HepG2 (cell line): ENCODE data around the gene CUL7. TPM values are rescaled to one million over a fixed set of nuclear protein-coding genes. Genes with fewer than 3 reads are reported as not detected.
A peak's percentile ranks its signal among the peaks of the same experiment; 100 is the strongest.

Experiments
- DDIT3 ChIP-seq: sonication (generic); formaldehyde crosslinking; IDR thresholded peaks from 2 replicates; pipeline ENCODE4 v1.4.0; 2020; ENCODE audit warnings: mild to moderate bottlenecking, missing genetic modification reagents
- KDM4B ChIP-seq: sonication (generic); formaldehyde crosslinking; IDR thresholded peaks from 2 replicates; pipeline ENCODE4 v1.4.0; 2020; ENCODE audit warnings: missing genetic modification reagents
- MYC ChIP-seq: sonication (generic); formaldehyde crosslinking; IDR thresholded peaks from 2 replicates; pipeline ENCODE4 v1.9.0; 2021; ENCODE audit warnings: missing genetic modification reagents, borderline replicate concordance
- SCMH1 ChIP-seq: sonication (generic); formaldehyde crosslinking; IDR thresholded peaks from 2 replicates; pipeline ENCODE4 v1.9.0; 2021; ENCODE audit warnings: missing genetic modification reagents, mild to moderate bottlenecking, borderline replicate concordance
- SMARCC2 ChIP-seq: fragments of 450-650 bp; IDR thresholded peaks from 2 replicates; pipeline ENCODE4 v1.6.1; 2017; ENCODE audit warnings: antibody characterized with exemption, mild to moderate bottlenecking
- ZNF44 ChIP-seq: sonication (generic); formaldehyde crosslinking; IDR thresholded peaks from 2 replicates; pipeline ENCODE4 v1.5.1; 2020; ENCODE audit warnings: mild to moderate bottlenecking, missing genetic modification reagents
- ZNF850 ChIP-seq: sonication (generic); formaldehyde crosslinking; conservative IDR thresholded peaks from 2 replicates; pipeline ENCODE4 v1.9.0; 2021; ENCODE audit warnings: mild to moderate bottlenecking, missing genetic modification reagents
- ZNF891 ChIP-seq: sonication (generic); formaldehyde crosslinking; IDR thresholded peaks from 2 replicates; pipeline ENCODE4 v1.5.0; 2020; ENCODE audit warnings: mild to moderate bottlenecking, missing genetic modification reagents
- ZSCAN29 ChIP-seq: sonication (generic); formaldehyde crosslinking; conservative IDR thresholded peaks from 2 replicates; pipeline ENCODE4 v1.4.0; 2020; ENCODE audit warnings: mild to moderate bottlenecking, missing genetic modification reagents
- polyA plus RNA-seq, 8 experiments: library from polyadenylated mRNA; depleted of rRNA in 3 of 8; stranded (reverse) in 7 of 8; unstranded in 1 of 8; fragments of >200 nt; fragmentation: Illumina TruSeq in 4 of 8; extraction: Trizol in 4 of 8; gene quantifications; 2 replicates each; pipeline versions ENCODE4 v1.2.1 to v1.2.3, GENCODE V29; 2011 to 2016; ENCODE audit warnings: low read depth in 4 of 8, missing spikeins in 1 of 8, mixed read lengths in 1 of 8; ENCODE audit not compliant: insufficient read depth in 1 of 8
- total RNA-seq, 5 experiments: library from RNA; depleted of rRNA; stranded (reverse); fragments of >200 nt; fragmentation: Illumina TruSeq; extraction: Trizol; gene quantifications; 2 replicates each; pipeline ENCODE4 v1.2.3, GENCODE V29; 2016; ENCODE audit warnings: low read depth in 1 of 5
- TF ChIP-seq, protein P1 (sequence below): sonication (generic); formaldehyde crosslinking; IDR thresholded peaks from 2 replicates; pipeline ENCODE4 v1.4.0; 2020; ENCODE audit warnings: mild to moderate bottlenecking, missing genetic modification reagents, borderline replicate concordance
- TF ChIP-seq, protein P2 (sequence below): sonication (generic); formaldehyde crosslinking; IDR thresholded peaks from 2 replicates; pipeline ENCODE4 v1.8.0; 2022; ENCODE audit warnings: missing genetic modification reagents, mild to moderate bottlenecking, borderline replicate concordance
- TF ChIP-seq, protein P3 (sequence below): sonication (generic); formaldehyde crosslinking; conservative IDR thresholded peaks from 2 replicates; pipeline ENCODE4 v1.4.0; 2020; ENCODE audit warnings: missing genetic modification reagents
- TF ChIP-seq, protein P4 (sequence below): sonication (generic); formaldehyde crosslinking; conservative IDR thresholded peaks from 2 replicates; pipeline ENCODE4 v1.4.0; 2020; ENCODE audit warnings: missing genetic modification reagents
- TF ChIP-seq, protein P5 (sequence below): sonication (generic); formaldehyde crosslinking; IDR thresholded peaks from 2 replicates; pipeline ENCODE4 v1.4.0; 2020; ENCODE audit warnings: missing genetic modification reagents, borderline replicate concordance

The CUL7 gene
- total and polyA plus RNA-seq, 2 of the 13 experiments (the other 11 are each of a cell fraction or from before 2014, with no cell fraction given) = 32.0 to 60.7 TPM

DNA sequence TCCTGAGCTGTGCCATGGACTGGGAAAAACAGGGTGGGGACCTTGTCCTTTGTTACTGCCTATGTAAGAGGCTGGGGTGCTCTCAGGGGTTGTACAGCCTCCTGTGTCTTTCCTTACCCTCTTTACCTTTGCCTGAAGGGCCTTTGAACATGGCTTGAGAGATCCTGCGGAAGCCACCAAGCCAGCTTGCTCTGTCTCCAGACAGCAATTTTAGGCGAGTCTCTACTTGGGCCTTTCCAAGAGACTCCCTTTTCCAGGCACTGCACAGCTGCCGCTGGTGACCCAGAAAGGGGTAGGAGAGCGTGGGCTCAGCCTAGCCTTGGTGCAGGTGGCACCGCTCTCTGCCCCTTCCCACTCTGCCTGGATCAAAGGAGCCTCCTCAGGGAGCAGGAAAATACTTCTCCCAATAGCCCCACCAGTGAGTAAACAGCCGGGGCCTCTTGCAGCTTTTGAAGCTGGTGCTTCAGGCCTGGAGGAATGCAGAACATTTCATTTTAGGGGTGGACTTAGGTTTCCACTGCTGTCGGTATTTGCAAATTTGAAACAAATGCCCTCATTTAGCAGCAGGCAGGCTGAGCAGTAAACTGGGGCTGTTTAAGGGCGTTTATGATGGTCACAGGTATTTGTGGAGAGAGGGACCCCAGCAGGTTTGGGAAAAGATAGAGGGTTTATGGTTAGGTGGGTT, 36.4 kb upstream of the CUL7 start (continued):
- TF ChIP-seq, protein P1, sequence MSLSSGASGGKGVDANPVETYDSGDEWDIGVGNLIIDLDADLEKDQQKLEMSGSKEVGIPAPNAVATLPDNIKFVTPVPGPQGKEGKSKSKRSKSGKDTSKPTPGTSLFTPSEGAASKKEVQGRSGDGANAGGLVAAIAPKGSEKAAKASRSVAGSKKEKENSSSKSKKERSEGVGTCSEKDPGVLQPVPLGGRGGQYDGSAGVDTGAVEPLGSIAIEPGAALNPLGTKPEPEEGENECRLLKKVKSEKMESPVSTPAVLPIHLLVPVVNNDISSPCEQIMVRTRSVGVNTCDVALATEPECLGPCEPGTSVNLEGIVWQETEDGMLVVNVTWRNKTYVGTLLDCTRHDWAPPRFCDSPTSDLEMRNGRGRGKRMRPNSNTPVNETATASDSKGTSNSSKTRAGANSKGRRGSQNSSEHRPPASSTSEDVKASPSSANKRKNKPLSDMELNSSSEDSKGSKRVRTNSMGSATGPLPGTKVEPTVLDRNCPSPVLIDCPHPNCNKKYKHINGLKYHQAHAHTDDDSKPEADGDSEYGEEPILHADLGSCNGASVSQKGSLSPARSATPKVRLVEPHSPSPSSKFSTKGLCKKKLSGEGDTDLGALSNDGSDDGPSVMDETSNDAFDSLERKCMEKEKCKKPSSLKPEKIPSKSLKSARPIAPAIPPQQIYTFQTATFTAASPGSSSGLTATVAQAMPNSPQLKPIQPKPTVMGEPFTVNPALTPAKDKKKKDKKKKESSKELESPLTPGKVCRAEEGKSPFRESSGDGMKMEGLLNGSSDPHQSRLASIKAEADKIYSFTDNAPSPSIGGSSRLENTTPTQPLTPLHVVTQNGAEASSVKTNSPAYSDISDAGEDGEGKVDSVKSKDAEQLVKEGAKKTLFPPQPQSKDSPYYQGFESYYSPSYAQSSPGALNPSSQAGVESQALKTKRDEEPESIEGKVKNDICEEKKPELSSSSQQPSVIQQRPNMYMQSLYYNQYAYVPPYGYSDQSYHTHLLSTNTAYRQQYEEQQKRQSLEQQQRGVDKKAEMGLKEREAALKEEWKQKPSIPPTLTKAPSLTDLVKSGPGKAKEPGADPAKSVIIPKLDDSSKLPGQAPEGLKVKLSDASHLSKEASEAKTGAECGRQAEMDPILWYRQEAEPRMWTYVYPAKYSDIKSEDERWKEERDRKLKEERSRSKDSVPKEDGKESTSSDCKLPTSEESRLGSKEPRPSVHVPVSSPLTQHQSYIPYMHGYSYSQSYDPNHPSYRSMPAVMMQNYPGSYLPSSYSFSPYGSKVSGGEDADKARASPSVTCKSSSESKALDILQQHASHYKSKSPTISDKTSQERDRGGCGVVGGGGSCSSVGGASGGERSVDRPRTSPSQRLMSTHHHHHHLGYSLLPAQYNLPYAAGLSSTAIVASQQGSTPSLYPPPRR (CRISPR knock-in tag) = peak; percentile 88
- TF ChIP-seq, protein P2, sequence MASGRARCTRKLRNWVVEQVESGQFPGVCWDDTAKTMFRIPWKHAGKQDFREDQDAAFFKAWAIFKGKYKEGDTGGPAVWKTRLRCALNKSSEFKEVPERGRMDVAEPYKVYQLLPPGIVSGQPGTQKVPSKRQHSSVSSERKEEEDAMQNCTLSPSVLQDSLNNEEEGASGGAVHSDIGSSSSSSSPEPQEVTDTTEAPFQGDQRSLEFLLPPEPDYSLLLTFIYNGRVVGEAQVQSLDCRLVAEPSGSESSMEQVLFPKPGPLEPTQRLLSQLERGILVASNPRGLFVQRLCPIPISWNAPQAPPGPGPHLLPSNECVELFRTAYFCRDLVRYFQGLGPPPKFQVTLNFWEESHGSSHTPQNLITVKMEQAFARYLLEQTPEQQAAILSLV (CRISPR knock-in tag) = no peak
- TF ChIP-seq SCMH1 (CRISPR knock-in tag) (no peak), DDIT3 (CRISPR knock-in tag) (no peak), ZSCAN29 (CRISPR knock-in tag) (no peak), MYC (CRISPR knock-in tag) (peak; percentile 56; the same call in 1 of the 2 replicates), ZNF44 (CRISPR knock-in tag) (no peak), KDM4B (no peak), ZNF850 (CRISPR knock-in tag) (no peak), SMARCC2 (no peak), ZNF891 (0 out of 2 replicates have a peak, but pooled peaks have one; percentile 53)
- TF ChIP-seq, protein P3, sequence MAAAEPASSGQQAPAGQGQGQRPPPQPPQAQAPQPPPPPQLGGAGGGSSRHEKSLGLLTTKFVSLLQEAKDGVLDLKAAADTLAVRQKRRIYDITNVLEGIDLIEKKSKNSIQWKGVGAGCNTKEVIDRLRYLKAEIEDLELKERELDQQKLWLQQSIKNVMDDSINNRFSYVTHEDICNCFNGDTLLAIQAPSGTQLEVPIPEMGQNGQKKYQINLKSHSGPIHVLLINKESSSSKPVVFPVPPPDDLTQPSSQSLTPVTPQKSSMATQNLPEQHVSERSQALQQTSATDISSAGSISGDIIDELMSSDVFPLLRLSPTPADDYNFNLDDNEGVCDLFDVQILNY (CRISPR knock-in tag) = no peak
- TF ChIP-seq, protein P4, sequence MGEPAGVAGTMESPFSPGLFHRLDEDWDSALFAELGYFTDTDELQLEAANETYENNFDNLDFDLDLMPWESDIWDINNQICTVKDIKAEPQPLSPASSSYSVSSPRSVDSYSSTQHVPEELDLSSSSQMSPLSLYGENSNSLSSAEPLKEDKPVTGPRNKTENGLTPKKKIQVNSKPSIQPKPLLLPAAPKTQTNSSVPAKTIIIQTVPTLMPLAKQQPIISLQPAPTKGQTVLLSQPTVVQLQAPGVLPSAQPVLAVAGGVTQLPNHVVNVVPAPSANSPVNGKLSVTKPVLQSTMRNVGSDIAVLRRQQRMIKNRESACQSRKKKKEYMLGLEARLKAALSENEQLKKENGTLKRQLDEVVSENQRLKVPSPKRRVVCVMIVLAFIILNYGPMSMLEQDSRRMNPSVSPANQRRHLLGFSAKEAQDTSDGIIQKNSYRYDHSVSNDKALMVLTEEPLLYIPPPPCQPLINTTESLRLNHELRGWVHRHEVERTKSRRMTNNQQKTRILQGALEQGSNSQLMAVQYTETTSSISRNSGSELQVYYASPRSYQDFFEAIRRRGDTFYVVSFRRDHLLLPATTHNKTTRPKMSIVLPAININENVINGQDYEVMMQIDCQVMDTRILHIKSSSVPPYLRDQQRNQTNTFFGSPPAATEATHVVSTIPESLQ = no peak
- TF ChIP-seq, protein P5, sequence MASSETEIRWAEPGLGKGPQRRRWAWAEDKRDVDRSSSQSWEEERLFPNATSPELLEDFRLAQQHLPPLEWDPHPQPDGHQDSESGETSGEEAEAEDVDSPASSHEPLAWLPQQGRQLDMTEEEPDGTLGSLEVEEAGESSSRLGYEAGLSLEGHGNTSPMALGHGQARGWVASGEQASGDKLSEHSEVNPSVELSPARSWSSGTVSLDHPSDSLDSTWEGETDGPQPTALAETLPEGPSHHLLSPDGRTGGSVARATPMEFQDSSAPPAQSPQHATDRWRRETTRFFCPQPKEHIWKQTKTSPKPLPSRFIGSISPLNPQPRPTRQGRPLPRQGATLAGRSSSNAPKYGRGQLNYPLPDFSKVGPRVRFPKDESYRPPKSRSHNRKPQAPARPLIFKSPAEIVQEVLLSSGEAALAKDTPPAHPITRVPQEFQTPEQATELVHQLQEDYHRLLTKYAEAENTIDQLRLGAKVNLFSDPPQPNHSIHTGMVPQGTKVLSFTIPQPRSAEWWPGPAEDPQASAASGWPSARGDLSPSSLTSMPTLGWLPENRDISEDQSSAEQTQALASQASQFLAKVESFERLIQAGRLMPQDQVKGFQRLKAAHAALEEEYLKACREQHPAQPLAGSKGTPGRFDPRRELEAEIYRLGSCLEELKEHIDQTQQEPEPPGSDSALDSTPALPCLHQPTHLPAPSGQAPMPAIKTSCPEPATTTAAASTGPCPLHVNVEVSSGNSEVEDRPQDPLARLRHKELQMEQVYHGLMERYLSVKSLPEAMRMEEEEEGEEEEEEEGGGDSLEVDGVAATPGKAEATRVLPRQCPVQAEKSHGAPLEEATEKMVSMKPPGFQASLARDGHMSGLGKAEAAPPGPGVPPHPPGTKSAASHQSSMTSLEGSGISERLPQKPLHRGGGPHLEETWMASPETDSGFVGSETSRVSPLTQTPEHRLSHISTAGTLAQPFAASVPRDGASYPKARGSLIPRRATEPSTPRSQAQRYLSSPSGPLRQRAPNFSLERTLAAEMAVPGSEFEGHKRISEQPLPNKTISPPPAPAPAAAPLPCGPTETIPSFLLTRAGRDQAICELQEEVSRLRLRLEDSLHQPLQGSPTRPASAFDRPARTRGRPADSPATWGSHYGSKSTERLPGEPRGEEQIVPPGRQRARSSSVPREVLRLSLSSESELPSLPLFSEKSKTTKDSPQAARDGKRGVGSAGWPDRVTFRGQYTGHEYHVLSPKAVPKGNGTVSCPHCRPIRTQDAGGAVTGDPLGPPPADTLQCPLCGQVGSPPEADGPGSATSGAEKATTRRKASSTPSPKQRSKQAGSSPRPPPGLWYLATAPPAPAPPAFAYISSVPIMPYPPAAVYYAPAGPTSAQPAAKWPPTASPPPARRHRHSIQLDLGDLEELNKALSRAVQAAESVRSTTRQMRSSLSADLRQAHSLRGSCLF (CRISPR knock-in tag) = no peak
